ENCODE results near the gene LOXL3.

GRCh38 chr2:74577448-74577847 is 23.7 kb upstream of the LOXL3 start:
- TF ChIP-seq CTCF (conservative IDR thresholded peaks at IDR 0.05; ENCODE audit: low read depth, low read length) (no peak), EZH2 (IDR thresholded peaks at IDR 0.05; ENCODE audit: low read length, unreplicated experiment) (no peak)

Measured in PC-3 (cell line).